Liver (tissue), 9 donors: ENCODE results near the gene AMDHD1. TPM values are rescaled to one million over a fixed set of nuclear protein-coding genes. Genes with fewer than 3 reads are reported as not detected.

Source experiments
- DNase-seq: peaks from one replicate; pipeline ENCODE4 v3.0.0-alpha.2; 2017; ENCODE audit warnings: low spot score
- H3K27ac ChIP-seq, 2 donors: one replicate each; pipeline ENCODE4 v1.7.0; 2013; ENCODE audit warnings: inconsistent platforms in 2 of 2, low read length in 2 of 2, control low read depth in 1 of 2, low read depth in 1 of 2, mild to moderate bottlenecking in 1 of 2
- H3K27me3 ChIP-seq, 4 donors: one replicate each; pipeline versions ENCODE4 v1.6.1 to v1.7.0; 2013; ENCODE audit warnings: low read length in 3 of 4, inconsistent platforms in 1 of 4, mild to moderate bottlenecking in 1 of 4, moderate library complexity in 1 of 4; ENCODE audit not compliant: control insufficient read depth in 4 of 4, insufficient read depth in 4 of 4
- H3K36me3 ChIP-seq, 4 donors: one replicate each; pipeline versions ENCODE4 v1.6.1 to v1.7.0; 2013; ENCODE audit warnings: low read length in 3 of 4, mild to moderate bottlenecking in 3 of 4, low read depth in 1 of 4, moderate library complexity in 1 of 4; ENCODE audit not compliant: control insufficient read depth in 4 of 4, insufficient read depth in 3 of 4
- H3K4me1 ChIP-seq, 4 donors: one replicate each; pipeline versions ENCODE4 v1.6.1 to v1.7.0; 2013; ENCODE audit warnings: low read length in 3 of 4, mild to moderate bottlenecking in 3 of 4, moderate library complexity in 1 of 4; ENCODE audit not compliant: control insufficient read depth in 4 of 4, insufficient read depth in 4 of 4
- H3K4me3 ChIP-seq, 3 donors: one replicate each; pipeline versions ENCODE4 v1.6.1 to v1.7.0; 2013; ENCODE audit warnings: low read length in 3 of 3, control low read depth in 1 of 3, low read depth in 1 of 3, mild to moderate bottlenecking in 1 of 3
- H3K9ac ChIP-seq, 2 donors: one replicate each; pipeline ENCODE4 v1.7.0; 2013; ENCODE audit warnings: low read length in 2 of 2, mild to moderate bottlenecking in 2 of 2, moderate library complexity in 2 of 2, control low read depth in 1 of 2, low read depth in 1 of 2
- H3K9me3 ChIP-seq, 4 donors: one replicate each; pipeline versions ENCODE4 v1.6.1 to v1.7.0; 2013; ENCODE audit warnings: low read length in 3 of 4; ENCODE audit not compliant: control insufficient read depth in 4 of 4
- ATF3 ChIP-seq: IDR thresholded peaks from 2 replicates; pipeline ENCODE4 v1.6.1; 2016; ENCODE audit warnings: antibody characterized with exemption
- CTCF ChIP-seq: fragments of 150-350 bp; IDR thresholded peaks from 2 replicates; pipeline ENCODE4 v1.5.1; 2017; ENCODE audit warnings: improper control_type of control experiment, low read depth, low read length; ENCODE audit not compliant: missing input control
- EGR1 ChIP-seq, 2 donors: IDR thresholded peaks; 2 replicates each; pipeline ENCODE4 v1.6.1; 2016 to 2018; ENCODE audit warnings: antibody characterized with exemption in 2 of 2, low read depth in 2 of 2
- FOXA1 ChIP-seq: IDR thresholded peaks from 2 replicates; pipeline ENCODE4 v1.6.1; 2016; ENCODE audit warnings: antibody characterized with exemption
- FOXA2 ChIP-seq: IDR thresholded peaks from 2 replicates; pipeline ENCODE4 v1.6.1; 2016; ENCODE audit warnings: antibody characterized with exemption
- GABPA ChIP-seq, 2 donors: IDR thresholded peaks in 1 of 2; conservative IDR thresholded peaks in 1 of 2; 2 replicates each; pipeline ENCODE4 v1.6.1; 2016; ENCODE audit warnings: antibody characterized with exemption in 2 of 2, mild to moderate bottlenecking in 1 of 2, moderate library complexity in 1 of 2
- HNF4A ChIP-seq, 2 donors: conservative IDR thresholded peaks; 2 replicates each; pipeline ENCODE4 v1.6.1; 2016; ENCODE audit warnings: antibody characterized with exemption in 2 of 2, mild to moderate bottlenecking in 2 of 2
- HNF4G ChIP-seq: IDR thresholded peaks from 2 replicates; pipeline ENCODE4 v1.6.1; 2016; ENCODE audit warnings: antibody characterized with exemption
- JUND ChIP-seq, 2 donors: IDR thresholded peaks; 2 replicates each; pipeline ENCODE4 v1.6.1; 2016; ENCODE audit warnings: antibody characterized with exemption in 2 of 2
- MAX ChIP-seq: IDR thresholded peaks from 2 replicates; pipeline ENCODE4 v1.6.1; 2016; ENCODE audit warnings: antibody characterized with exemption
- NR2F2 ChIP-seq: IDR thresholded peaks from 2 replicates; pipeline ENCODE4 v1.6.1; 2016; ENCODE audit warnings: antibody characterized with exemption
- RAD21 ChIP-seq, 2 donors: IDR thresholded peaks; 2 replicates each; pipeline ENCODE4 v1.6.1; 2016; ENCODE audit warnings: antibody characterized with exemption in 2 of 2, mild to moderate bottlenecking in 2 of 2
- REST ChIP-seq: IDR thresholded peaks from 2 replicates; pipeline ENCODE4 v1.6.1; 2016; ENCODE audit warnings: antibody characterized with exemption, mild to moderate bottlenecking
- RXRA ChIP-seq, 2 donors: IDR thresholded peaks; 2 replicates each; pipeline ENCODE4 v1.6.1; 2017 to 2018; ENCODE audit warnings: antibody characterized with exemption in 2 of 2, mild to moderate bottlenecking in 1 of 2
- SP1 ChIP-seq: IDR thresholded peaks from 2 replicates; pipeline ENCODE4 v1.6.1; 2018; ENCODE audit warnings: antibody characterized with exemption, mild to moderate bottlenecking
- TAF1 ChIP-seq: conservative IDR thresholded peaks from 2 replicates; pipeline ENCODE4 v1.6.1; 2016; ENCODE audit warnings: antibody characterized with exemption, mild to moderate bottlenecking
- YY1 ChIP-seq: IDR thresholded peaks from 2 replicates; pipeline ENCODE4 v1.6.1; 2016; ENCODE audit warnings: antibody characterized with exemption, mild to moderate bottlenecking
- ZBTB33 ChIP-seq: IDR thresholded peaks from 2 replicates; pipeline ENCODE4 v1.6.1; 2016; ENCODE audit warnings: antibody characterized with exemption
- WGBS: extraction: QIAGEN DNeasy Blood & Tissue Kit; methylation state at CpG from one replicate; pipeline ENCODE4 v1.1.7; 2013; 5-methylcytosine and 5-hydroxymethylcytosine counted together
- polyA plus RNA-seq, 2 donors: library from polyadenylated mRNA; stranded (reverse) in 1 of 2; unstranded in 1 of 2; fragments of 200-250 nt in 1 of 2; fragments of >200 nt in 1 of 2; fragmentation: Nextera tagmentation in 1 of 2; extraction: Ambion mirVana in 1 of 2; gene quantifications; one replicate each; pipeline versions ENCODE4 v1.2.1 to v1.2.3, GENCODE V29; 2013 to 2015
- total RNA-seq, 2 donors: library from RNA; depleted of rRNA; stranded (reverse); fragments of >200 nt; gene quantifications; one replicate each; pipeline ENCODE4 v1.2.3, GENCODE V29; 2014
- donor health status: healthy.
- donor health status: healthy.
- donor health status: healthy.
- donor health status: healthy.
- donor health status: healthy.

AMDHD1 gene
- total and polyA plus RNA-seq, 4 donors: 50.3 to 124 (median 80.7) TPM

- Histone ChIP-seq H3K4me3 (no peak overlapping the region), H3K27me3 (no peaks in the 10 kb centered on the region), H3K4me1 (no peaks in the 10 kb centered on the region), H3K9me3 (no peaks in the 10 kb centered on the region), H3K9ac (no peak overlapping the region), H3K36me3 (peaks cover 5 to 64% (median 58%) of the 10 kb centered on the region in 4 donors), H3K27ac (no peak overlapping the region)
- 93% methylated on average over 1 of the region's 1 CpG for WGBS
- no peak for TF ChIP-seq HNF4G
- TF ChIP-seq SP1: no peak
- no peak for TF ChIP-seq ZBTB33
- TF ChIP-seq JUND (IDR thresholded peaks at IDR 0.05): no peak
- TF ChIP-seq HNF4A (conservative IDR thresholded peaks at IDR 0.05): no peak
- TF ChIP-seq GABPA (IDR thresholded peaks at IDR 0.05 in 1 of 2, conservative IDR thresholded peaks at IDR 0.05 in 1 of 2): no peak
- no peak for TF ChIP-seq NR2F2
- TF ChIP-seq ATF3: no peak
- no peak for TF ChIP-seq RAD21 (IDR thresholded peaks at IDR 0.05)
- no peak for TF ChIP-seq MAX
- no peak for TF ChIP-seq TAF1
- no peak for TF ChIP-seq EGR1 (IDR thresholded peaks at IDR 0.05; ENCODE audit: low read depth in 2 of 2)
- no peak for TF ChIP-seq FOXA2
- TF ChIP-seq FOXA1: no peak
- TF ChIP-seq RXRA (IDR thresholded peaks at IDR 0.05): no peak
- no peak for TF ChIP-seq REST
- no peak for TF ChIP-seq CTCF
- DNase-seq: no peak
Measured at GRCh38 chr12:96006727-96007126, 63.6 kb downstream of the AMDHD1 start.

GRCh38 chr12:96007729-96008128 lies 64.6 kb downstream of the AMDHD1 start:
- no peak overlapping the region for H3K9ac ChIP-seq
- 65% methylated on average over 1 of the region's 1 CpG for WGBS
- H3K36me3 ChIP-seq: peaks cover 5 to 68% (median 57%) of the 10 kb centered on the region in 4 donors
- no peak overlapping the region for H3K27ac ChIP-seq
- H3K27me3 ChIP-seq: no peaks in the 10 kb centered on the region
- no peaks in the 10 kb centered on the region for H3K9me3 ChIP-seq
- no peak for DNase-seq
- TF ChIP-seq EGR1 (IDR thresholded peaks at IDR 0.05; ENCODE audit: low read depth in 2 of 2): no peak
- TF ChIP-seq RXRA (IDR thresholded peaks at IDR 0.05): no peak
- no peak for TF ChIP-seq ZBTB33
- no peak for TF ChIP-seq HNF4A (conservative IDR thresholded peaks at IDR 0.05)
- no peak for TF ChIP-seq FOXA1
- TF ChIP-seq GABPA (IDR thresholded peaks at IDR 0.05 in 1 of 2, conservative IDR thresholded peaks at IDR 0.05 in 1 of 2): no peak
- TF ChIP-seq NR2F2: no peak
- TF ChIP-seq MAX: no peak
- TF ChIP-seq REST: no peak
- no peak for TF ChIP-seq TAF1
- no peak for TF ChIP-seq FOXA2
- no peak for TF ChIP-seq SP1
- no peak for TF ChIP-seq HNF4G
- TF ChIP-seq JUND (IDR thresholded peaks at IDR 0.05): no peak
- TF ChIP-seq YY1: no peak
- H3K4me3 ChIP-seq: no peak overlapping the region
- no peaks in the 10 kb centered on the region for H3K4me1 ChIP-seq
